ENCODE measurements around the gene HS3ST3B1.

HS3ST3B1 gene

GRCh38 chr17:14308965-14309879, 8.3 kb downstream of the HS3ST3B1 start:
- no peaks in the 10 kb centered on the region for H3K27me3 ChIP-seq (replicated peaks; ENCODE audit: control insufficient read depth, insufficient read depth, low read length, poor library complexity, severe bottlenecking)
- peak; percentile 85 to 92 (median 92) for DNase-seq
- peak overlapping the region; percentile 62 for H3K4me3 ChIP-seq (ENCODE audit: insufficient read depth, low read depth, low read length, poor library complexity, severe bottlenecking)
- peak overlapping the region; percentile 46 for H3K27ac ChIP-seq (ENCODE audit: insufficient read depth, low read length, poor library complexity, severe bottlenecking)
- peaks cover 6% of the 10 kb centered on the region for H3K36me3 ChIP-seq (ENCODE audit: control insufficient read depth, insufficient read depth, low read length)
- H3K4me1 ChIP-seq (ENCODE audit: control insufficient read depth, insufficient read depth, low read length, poor library complexity, severe bottlenecking): peaks cover 31% of the 10 kb centered on the region
- no peaks in the 10 kb centered on the region for H3K9me3 ChIP-seq (ENCODE audit: control insufficient read depth, low read length)

GRCh38 chr17:14310101-14310500, 9.2 kb downstream of the HS3ST3B1 start:
- Histone ChIP-seq H3K36me3 (ENCODE audit: control insufficient read depth, insufficient read depth, low read length) (peaks cover 10% of the 10 kb centered on the region), H3K9me3 (ENCODE audit: control insufficient read depth, low read length) (no peaks in the 10 kb centered on the region), H3K4me1 (ENCODE audit: control insufficient read depth, insufficient read depth, low read length, poor library complexity, severe bottlenecking) (peaks cover 23% of the 10 kb centered on the region), H3K27ac (ENCODE audit: insufficient read depth, low read length, poor library complexity, severe bottlenecking) (no peak overlapping the region), H3K27me3 (replicated peaks; ENCODE audit: control insufficient read depth, insufficient read depth, low read length, poor library complexity, severe bottlenecking) (no peaks in the 10 kb centered on the region), H3K4me3 (ENCODE audit: insufficient read depth, low read depth, low read length, poor library complexity, severe bottlenecking) (no peak overlapping the region)
- DNase-seq: no peak

- peaks cover 10% of the 10 kb centered on the region for H3K36me3 ChIP-seq (ENCODE audit: control insufficient read depth, insufficient read depth, low read length)
- H3K4me1 ChIP-seq (ENCODE audit: control insufficient read depth, insufficient read depth, low read length, poor library complexity, severe bottlenecking): peaks cover 21% of the 10 kb centered on the region
- no peaks in the 10 kb centered on the region for H3K9me3 ChIP-seq (ENCODE audit: control insufficient read depth, low read length)
- no peaks in the 10 kb centered on the region for H3K27me3 ChIP-seq (replicated peaks; ENCODE audit: control insufficient read depth, insufficient read depth, low read length, poor library complexity, severe bottlenecking)
- no peak overlapping the region for H3K4me3 ChIP-seq (ENCODE audit: insufficient read depth, low read depth, low read length, poor library complexity, severe bottlenecking)
- DNase-seq: no peak
- H3K27ac ChIP-seq (ENCODE audit: insufficient read depth, low read length, poor library complexity, severe bottlenecking): no peak overlapping the region
Observed at GRCh38 chr17:14310605-14311004, 9.7 kb downstream of the HS3ST3B1 start.

- Histone ChIP-seq H3K4me3 (ENCODE audit: insufficient read depth, low read depth, low read length, poor library complexity, severe bottlenecking) (no peak overlapping the region), H3K9me3 (ENCODE audit: control insufficient read depth, low read length) (no peaks in the 10 kb centered on the region), H3K36me3 (ENCODE audit: control insufficient read depth, insufficient read depth, low read length) (peaks cover 10% of the 10 kb centered on the region), H3K27me3 (replicated peaks; ENCODE audit: control insufficient read depth, insufficient read depth, low read length, poor library complexity, severe bottlenecking) (no peaks in the 10 kb centered on the region), H3K27ac (ENCODE audit: insufficient read depth, low read length, poor library complexity, severe bottlenecking) (no peak overlapping the region), H3K4me1 (ENCODE audit: control insufficient read depth, insufficient read depth, low read length, poor library complexity, severe bottlenecking) (peaks cover 19% of the 10 kb centered on the region)
- DNase-seq: no peak
Observed at GRCh38 chr17:14311186-14311705, 10.4 kb downstream of the HS3ST3B1 start.

- H3K9me3 ChIP-seq (ENCODE audit: control insufficient read depth, low read length): no peaks in the 10 kb centered on the region
- no peaks in the 10 kb centered on the region for H3K27me3 ChIP-seq (replicated peaks; ENCODE audit: control insufficient read depth, insufficient read depth, low read length, poor library complexity, severe bottlenecking)
- H3K4me1 ChIP-seq (ENCODE audit: control insufficient read depth, insufficient read depth, low read length, poor library complexity, severe bottlenecking): peaks cover 14% of the 10 kb centered on the region
- DNase-seq: no peak
- H3K36me3 ChIP-seq (ENCODE audit: control insufficient read depth, insufficient read depth, low read length): peaks cover 10% of the 10 kb centered on the region
- H3K4me3 ChIP-seq (ENCODE audit: insufficient read depth, low read depth, low read length, poor library complexity, severe bottlenecking): no peak overlapping the region
- no peak overlapping the region for H3K27ac ChIP-seq (ENCODE audit: insufficient read depth, low read length, poor library complexity, severe bottlenecking)
Observed at GRCh38 chr17:14311981-14312380, 11.1 kb downstream of the HS3ST3B1 start.

- Histone ChIP-seq H3K9me3 (ENCODE audit: control insufficient read depth, low read length) (no peaks in the 10 kb centered on the region), H3K27me3 (replicated peaks; ENCODE audit: control insufficient read depth, insufficient read depth, low read length, poor library complexity, severe bottlenecking) (no peaks in the 10 kb centered on the region), H3K36me3 (ENCODE audit: control insufficient read depth, insufficient read depth, low read length) (peaks cover 10% of the 10 kb centered on the region), H3K4me3 (ENCODE audit: insufficient read depth, low read depth, low read length, poor library complexity, severe bottlenecking) (no peak overlapping the region), H3K4me1 (ENCODE audit: control insufficient read depth, insufficient read depth, low read length, poor library complexity, severe bottlenecking) (peaks cover 14% of the 10 kb centered on the region), H3K27ac (ENCODE audit: insufficient read depth, low read length, poor library complexity, severe bottlenecking) (no peak overlapping the region)
- no peak for DNase-seq
Observed at GRCh38 chr17:14312522-14312921, 11.6 kb downstream of the HS3ST3B1 start.

- Histone ChIP-seq H3K27me3 (replicated peaks; ENCODE audit: control insufficient read depth, insufficient read depth, low read length, poor library complexity, severe bottlenecking) (no peaks in the 10 kb centered on the region), H3K4me3 (ENCODE audit: insufficient read depth, low read depth, low read length, poor library complexity, severe bottlenecking) (no peak overlapping the region), H3K36me3 (ENCODE audit: control insufficient read depth, insufficient read depth, low read length) (peaks cover 3% of the 10 kb centered on the region), H3K27ac (ENCODE audit: insufficient read depth, low read length, poor library complexity, severe bottlenecking) (no peak overlapping the region), H3K4me1 (ENCODE audit: control insufficient read depth, insufficient read depth, low read length, poor library complexity, severe bottlenecking) (peaks cover 19% of the 10 kb centered on the region), H3K9me3 (ENCODE audit: control insufficient read depth, low read length) (no peaks in the 10 kb centered on the region)
- DNase-seq: no peak
Observed at GRCh38 chr17:14316126-14316832, 15.4 kb downstream of the HS3ST3B1 start.

GRCh38 chr17:14317383-14317782, 16.5 kb downstream of the HS3ST3B1 start:
- DNase-seq: no peak
- H3K4me3 ChIP-seq (ENCODE audit: insufficient read depth, low read depth, low read length, poor library complexity, severe bottlenecking): no peak overlapping the region
- H3K27ac ChIP-seq (ENCODE audit: insufficient read depth, low read length, poor library complexity, severe bottlenecking): no peak overlapping the region
- H3K27me3 ChIP-seq (replicated peaks; ENCODE audit: control insufficient read depth, insufficient read depth, low read length, poor library complexity, severe bottlenecking): no peaks in the 10 kb centered on the region
- H3K4me1 ChIP-seq (ENCODE audit: control insufficient read depth, insufficient read depth, low read length, poor library complexity, severe bottlenecking): peaks cover 24% of the 10 kb centered on the region
- H3K9me3 ChIP-seq (ENCODE audit: control insufficient read depth, low read length): no peaks in the 10 kb centered on the region
- peaks cover 3% of the 10 kb centered on the region for H3K36me3 ChIP-seq (ENCODE audit: control insufficient read depth, insufficient read depth, low read length)

GRCh38 chr17:14318109-14318917, 17.4 kb downstream of the HS3ST3B1 start:
- H3K4me1 ChIP-seq (ENCODE audit: control insufficient read depth, insufficient read depth, low read length, poor library complexity, severe bottlenecking): peaks cover 24% of the 10 kb centered on the region
- H3K9me3 ChIP-seq (ENCODE audit: control insufficient read depth, low read length): no peaks in the 10 kb centered on the region
- H3K36me3 ChIP-seq (ENCODE audit: control insufficient read depth, insufficient read depth, low read length): peaks cover 3% of the 10 kb centered on the region
- H3K27ac ChIP-seq (ENCODE audit: insufficient read depth, low read length, poor library complexity, severe bottlenecking): no peak overlapping the region
- DNase-seq: no peak
- H3K27me3 ChIP-seq (replicated peaks; ENCODE audit: control insufficient read depth, insufficient read depth, low read length, poor library complexity, severe bottlenecking): no peaks in the 10 kb centered on the region
- no peak overlapping the region for H3K4me3 ChIP-seq (ENCODE audit: insufficient read depth, low read depth, low read length, poor library complexity, severe bottlenecking)

Measured in effector memory CD4-positive, alpha-beta T cell (primary cell).